Measurements from ENCODE around the gene F8A1. TPM values are rescaled to one million over a fixed set of nuclear protein-coding genes. Genes with fewer than 3 reads are reported as not detected.
"Not testable (repeated sequence)": the region's sequence is repeated elsewhere in the genome, so short reads cannot be mapped to it uniquely, and the experiment has no call there.

Gene F8A1
- total and polyA plus RNA-seq, 2 donors from 2014 or later, result 44.8 to 51.9 TPM

DNA sequence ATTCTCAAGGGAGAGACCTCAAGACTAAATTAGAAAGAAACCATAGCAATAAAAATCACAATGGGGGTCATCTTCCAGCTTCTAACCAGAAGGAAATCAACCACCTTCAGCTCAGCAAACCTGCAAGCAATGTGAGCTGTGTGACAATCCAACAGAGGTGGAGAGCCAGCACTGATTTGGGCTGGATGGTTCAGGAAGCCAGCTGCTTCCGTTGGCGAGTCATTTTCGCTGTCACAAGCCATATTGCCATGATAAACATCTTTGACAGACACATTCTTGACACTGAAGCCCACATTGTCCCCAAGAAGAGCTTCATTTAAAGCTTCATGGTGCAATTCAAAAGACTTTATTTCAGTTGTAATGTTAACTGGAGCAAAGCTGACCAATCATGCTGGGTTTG is 22.7 kb downstream of the F8A1 start:
- H3K27me3 ChIP-seq (ENCODE audit: control insufficient read depth, insufficient read depth, low read length), result no peaks in the 10 kb centered on the region
- TF ChIP-seq, protein P1, sequence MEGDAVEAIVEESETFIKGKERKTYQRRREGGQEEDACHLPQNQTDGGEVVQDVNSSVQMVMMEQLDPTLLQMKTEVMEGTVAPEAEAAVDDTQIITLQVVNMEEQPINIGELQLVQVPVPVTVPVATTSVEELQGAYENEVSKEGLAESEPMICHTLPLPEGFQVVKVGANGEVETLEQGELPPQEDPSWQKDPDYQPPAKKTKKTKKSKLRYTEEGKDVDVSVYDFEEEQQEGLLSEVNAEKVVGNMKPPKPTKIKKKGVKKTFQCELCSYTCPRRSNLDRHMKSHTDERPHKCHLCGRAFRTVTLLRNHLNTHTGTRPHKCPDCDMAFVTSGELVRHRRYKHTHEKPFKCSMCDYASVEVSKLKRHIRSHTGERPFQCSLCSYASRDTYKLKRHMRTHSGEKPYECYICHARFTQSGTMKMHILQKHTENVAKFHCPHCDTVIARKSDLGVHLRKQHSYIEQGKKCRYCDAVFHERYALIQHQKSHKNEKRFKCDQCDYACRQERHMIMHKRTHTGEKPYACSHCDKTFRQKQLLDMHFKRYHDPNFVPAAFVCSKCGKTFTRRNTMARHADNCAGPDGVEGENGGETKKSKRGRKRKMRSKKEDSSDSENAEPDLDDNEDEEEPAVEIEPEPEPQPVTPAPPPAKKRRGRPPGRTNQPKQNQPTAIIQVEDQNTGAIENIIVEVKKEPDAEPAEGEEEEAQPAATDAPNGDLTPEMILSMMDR (IDR thresholded peaks at IDR 0.05; ENCODE audit: borderline replicate concordance, extremely low read depth, insufficient read depth), result no peak
- H3K4me1 ChIP-seq (ENCODE audit: control insufficient read depth in 2 of 3, insufficient read depth in 2 of 3, low read depth in 1 of 3, low read length in 3 of 3), result no peaks in the 10 kb centered on the region
- FAIRE-seq, result no peak
- H3K9ac ChIP-seq (ENCODE audit: low read length in 3 of 3), result no peak overlapping the region
- no peaks in the 10 kb centered on the region for H3K9me3 ChIP-seq (ENCODE audit: control insufficient read depth in 2 of 3, insufficient read depth in 1 of 3, low read length in 3 of 3)
- H3K27ac ChIP-seq (ENCODE audit: low read depth in 2 of 2, low read length in 2 of 2), result no peak overlapping the region
- intact Hi-C loops (cut with DNase I), result no loop called here
- DNase-seq, result no peak
- no peak overlapping the region for H3K4me3 ChIP-seq (ENCODE audit: low read length in 3 of 3)
- no peaks in the 10 kb centered on the region for H3K36me3 ChIP-seq (ENCODE audit: control insufficient read depth in 2 of 3, insufficient read depth in 3 of 3, low read length in 3 of 3)

DNA sequence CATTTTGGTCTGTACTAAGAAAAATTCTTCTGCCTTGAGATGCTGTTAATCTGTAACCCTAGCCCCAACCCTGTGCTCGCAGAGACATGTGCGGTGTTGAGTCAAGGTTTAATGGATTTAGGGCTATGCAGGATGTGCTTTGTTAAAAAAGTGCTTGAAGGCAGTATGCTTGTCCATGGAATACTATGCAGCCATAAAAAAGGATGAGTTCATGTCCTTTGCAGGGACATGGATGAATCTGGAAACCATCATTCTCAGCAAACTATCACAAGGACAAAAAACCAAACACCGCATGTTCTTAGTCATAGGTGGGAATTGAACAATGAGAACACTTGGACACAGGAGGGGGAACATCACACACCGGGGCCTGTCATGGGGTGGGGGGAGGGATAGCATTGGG is 23.9 kb downstream of the F8A1 start:
- H3K4me1 ChIP-seq (ENCODE audit: control insufficient read depth in 2 of 3, insufficient read depth in 2 of 3, low read depth in 1 of 3, low read length in 3 of 3); DNase-seq; H3K27ac ChIP-seq (ENCODE audit: low read depth in 2 of 2, low read length in 2 of 2); H3K4me3 ChIP-seq (ENCODE audit: low read length in 3 of 3); H3K9me3 ChIP-seq (ENCODE audit: control insufficient read depth in 2 of 3, insufficient read depth in 1 of 3, low read length in 3 of 3); H3K9ac ChIP-seq (ENCODE audit: low read length in 3 of 3); intact Hi-C loops (cut with DNase I); H3K27me3 ChIP-seq (ENCODE audit: control insufficient read depth, insufficient read depth, low read length); H3K36me3 ChIP-seq (ENCODE audit: control insufficient read depth in 2 of 3, insufficient read depth in 3 of 3, low read length in 3 of 3); FAIRE-seq: not testable (repeated sequence)

DNA sequence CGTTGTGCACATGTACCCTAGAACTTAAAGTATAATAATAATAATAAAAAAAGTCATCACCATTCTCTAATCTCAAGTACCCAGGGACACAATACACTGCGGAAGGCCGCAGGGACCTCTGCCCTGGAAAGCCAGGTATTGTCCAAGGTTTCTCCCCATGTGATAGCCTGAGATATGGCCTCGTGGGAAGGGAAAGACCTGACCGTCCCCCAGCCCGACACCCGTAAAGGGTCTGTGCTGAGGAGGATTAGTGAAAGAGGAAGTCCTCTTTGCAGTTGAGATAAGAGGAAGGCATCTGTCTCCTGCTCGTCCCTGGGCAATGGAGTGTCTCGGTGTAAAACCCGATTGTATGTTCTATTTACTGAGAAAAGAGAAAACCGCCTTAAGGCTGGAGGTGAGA is 24.4 kb downstream of the F8A1 start:
- intact Hi-C loops (cut with DNase I); H3K4me1 ChIP-seq (ENCODE audit: control insufficient read depth in 2 of 3, insufficient read depth in 2 of 3, low read depth in 1 of 3, low read length in 3 of 3); FAIRE-seq; H3K27ac ChIP-seq (ENCODE audit: low read depth in 2 of 2, low read length in 2 of 2); H3K36me3 ChIP-seq (ENCODE audit: control insufficient read depth in 2 of 3, insufficient read depth in 3 of 3, low read length in 3 of 3); H3K4me3 ChIP-seq (ENCODE audit: low read length in 3 of 3); H3K27me3 ChIP-seq (ENCODE audit: control insufficient read depth, insufficient read depth, low read length); DNase-seq; H3K9ac ChIP-seq (ENCODE audit: low read length in 3 of 3); H3K9me3 ChIP-seq (ENCODE audit: control insufficient read depth in 2 of 3, insufficient read depth in 1 of 3, low read length in 3 of 3): not testable (repeated sequence)

DNA sequence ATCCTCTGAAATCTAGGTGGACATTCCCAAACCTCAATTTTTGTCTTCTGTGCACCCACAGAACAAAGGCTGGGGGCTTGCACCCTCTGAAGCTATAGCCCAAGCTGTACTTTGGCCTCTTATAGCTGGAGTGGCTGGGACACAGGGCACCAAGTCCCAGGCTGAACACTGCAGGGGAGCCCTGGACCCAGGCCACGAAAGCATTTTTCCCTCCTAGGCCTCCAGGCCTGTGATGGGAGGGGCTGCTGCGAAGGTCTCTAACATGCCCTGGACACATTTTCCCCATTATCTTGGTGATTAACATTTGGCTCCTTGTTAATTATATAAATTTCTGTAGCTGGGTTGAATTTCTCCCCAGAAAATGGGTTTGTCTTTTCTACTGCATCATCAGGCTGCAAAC is 27.9 kb downstream of the F8A1 start:
- no peaks in the 10 kb centered on the region for H3K27me3 ChIP-seq (ENCODE audit: control insufficient read depth, insufficient read depth, low read length)
- no peak overlapping the region for H3K27ac ChIP-seq (ENCODE audit: low read depth in 2 of 2, low read length in 2 of 2)
- intact Hi-C loops (cut with DNase I), result no loop called here
- TF ChIP-seq, protein P1 (IDR thresholded peaks at IDR 0.05; ENCODE audit: borderline replicate concordance, extremely low read depth, insufficient read depth), result no peak
- no peaks in the 10 kb centered on the region for H3K36me3 ChIP-seq (ENCODE audit: control insufficient read depth in 2 of 3, insufficient read depth in 3 of 3, low read length in 3 of 3)
- H3K9ac ChIP-seq (ENCODE audit: low read length in 3 of 3), result no peak overlapping the region
- H3K9me3 ChIP-seq (ENCODE audit: control insufficient read depth in 2 of 3, insufficient read depth in 1 of 3, low read length in 3 of 3), result no peaks in the 10 kb centered on the region
- H3K4me3 ChIP-seq (ENCODE audit: low read length in 3 of 3), result no peak overlapping the region
- FAIRE-seq, result no peak
- no peak for DNase-seq
- H3K4me1 ChIP-seq (ENCODE audit: control insufficient read depth in 2 of 3, insufficient read depth in 2 of 3, low read depth in 1 of 3, low read length in 3 of 3), result no peaks in the 10 kb centered on the region

DNA sequence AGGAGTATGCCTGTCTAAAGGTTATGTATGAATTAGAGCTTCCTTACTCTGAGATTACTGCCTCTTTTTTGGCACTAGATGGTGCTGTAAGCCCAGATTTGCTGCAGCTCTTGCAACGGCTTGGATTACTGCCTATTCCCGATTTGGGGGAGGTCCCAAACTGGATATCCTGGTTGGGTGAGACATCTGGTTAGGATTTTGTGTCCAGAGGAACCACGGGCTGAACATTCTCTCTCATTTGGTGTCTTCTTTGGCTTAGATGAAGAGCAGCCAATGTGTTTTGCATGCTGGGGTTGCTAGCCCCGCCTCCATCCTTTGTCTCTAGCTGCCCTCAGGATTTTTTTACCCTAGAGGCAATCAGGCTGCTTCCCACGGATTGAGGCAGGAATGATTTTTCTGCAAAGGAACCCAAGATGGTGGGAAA is 31.9 kb downstream of the F8A1 start:
- H3K9ac ChIP-seq (ENCODE audit: low read length in 3 of 3), result peak overlapping the region in 1 of 3 donors; percentile 42
- DNase-seq, result peak in 4 of 5 donors; percentile 58 to 90 (median 72)
- FAIRE-seq, result peak; percentile 96
- H3K27ac ChIP-seq (ENCODE audit: low read depth in 2 of 2, low read length in 2 of 2), result no peak overlapping the region
- H3K4me1 ChIP-seq (ENCODE audit: control insufficient read depth in 2 of 3, insufficient read depth in 2 of 3, low read depth in 1 of 3, low read length in 3 of 3), result no peaks in the 10 kb centered on the region
- peak overlapping the region; percentile 44 to 52 (median 51) for H3K4me3 ChIP-seq (ENCODE audit: low read length in 3 of 3)
- no peaks in the 10 kb centered on the region for H3K27me3 ChIP-seq (ENCODE audit: control insufficient read depth, insufficient read depth, low read length)
- intact Hi-C loops (cut with DNase I), result no loop called here
- TF ChIP-seq, protein P1 (IDR thresholded peaks at IDR 0.05; ENCODE audit: borderline replicate concordance, extremely low read depth, insufficient read depth), result peak; percentile 52
- no peaks in the 10 kb centered on the region for H3K9me3 ChIP-seq (ENCODE audit: control insufficient read depth in 2 of 3, insufficient read depth in 1 of 3, low read length in 3 of 3)
- no peaks in the 10 kb centered on the region for H3K36me3 ChIP-seq (ENCODE audit: control insufficient read depth in 2 of 3, insufficient read depth in 3 of 3, low read length in 3 of 3)

DNA sequence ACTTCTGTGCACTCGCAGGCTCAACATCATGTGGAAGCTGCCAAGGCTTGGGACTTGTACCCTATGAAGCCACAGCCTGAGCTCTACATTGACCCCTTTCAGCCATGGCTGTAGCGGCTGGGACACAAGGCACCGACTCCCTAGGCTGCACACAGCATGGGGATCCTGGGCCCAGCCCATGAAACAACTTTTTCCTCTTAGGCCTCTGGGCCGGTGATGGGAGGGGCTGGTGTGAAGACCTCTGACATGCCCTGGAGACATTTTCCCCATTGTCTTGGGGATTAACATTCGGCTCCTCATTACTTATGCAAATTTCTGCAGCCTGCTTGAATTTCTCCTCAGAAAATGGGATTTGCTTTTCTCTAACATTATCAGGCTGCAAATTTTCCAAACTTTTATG is 38.6 kb downstream of the F8A1 start:
- H3K4me1 ChIP-seq (ENCODE audit: control insufficient read depth in 2 of 3, insufficient read depth in 2 of 3, low read depth in 1 of 3, low read length in 3 of 3); H3K36me3 ChIP-seq (ENCODE audit: control insufficient read depth in 2 of 3, insufficient read depth in 3 of 3, low read length in 3 of 3); H3K27me3 ChIP-seq (ENCODE audit: control insufficient read depth, insufficient read depth, low read length); H3K27ac ChIP-seq (ENCODE audit: low read depth in 2 of 2, low read length in 2 of 2); H3K4me3 ChIP-seq (ENCODE audit: low read length in 3 of 3); intact Hi-C loops (cut with DNase I); FAIRE-seq; DNase-seq; H3K9me3 ChIP-seq (ENCODE audit: control insufficient read depth in 2 of 3, insufficient read depth in 1 of 3, low read length in 3 of 3); H3K9ac ChIP-seq (ENCODE audit: low read length in 3 of 3): not testable (repeated sequence)
